Left cardiac atrium (tissue), 4 donors: ENCODE data around the gene COG7. TPM values are rescaled to one million over a fixed set of nuclear protein-coding genes. Genes with fewer than 3 reads are reported as not detected.
"Not testable (repeated sequence)": the region's sequence is repeated elsewhere in the genome, so short reads cannot be mapped to it uniquely, and the experiment has no call there.

Experiments
- ATAC-seq, 2 donors: fragments of 200-7000 bp; cut with Tn5 transposase; one replicate each; pipeline ENCODE4 v1.9.1; 2020; ENCODE audit warnings: mild to moderate bottlenecking in 2 of 2, moderate library complexity in 2 of 2
- DNase-seq: peaks from one replicate; pipeline ENCODE4 v3.0.0-alpha.2; 2020
- intact Hi-C, 2 donors: fragments of 100-400 bp; cut with DNase I; formaldehyde crosslinking; loops; one replicate each; pipeline versions ENCODE4 v1.14.1 to v1.15.1; 2022 to 2023
- total RNA-seq, 2 donors: library from RNA; stranded (reverse); fragmentation: NEBNext Ultra II Directional; extraction: Animal tissue kit (Norgen Biotek cat#: 25700); gene quantifications; one replicate each; pipeline ENCODE4 v1.2.1, GENCODE V29; 2021
- donor health status: DM: no; HTN: yes; CAD: no.
- donor health status: DM: no; HTN: yes; CAD: no; lungs with severe emphysema.
- donor health status: DM: yes; HTN: yes; CAD: no.
- donor health status: Dilated cardiomyopathy.

The COG7 gene
- total RNA-seq, 2 donors from 2014 or later = 11.3 TPM

GRCh38 chr16:23394141-23394831 is 58.7 kb downstream of the COG7 start:
- DNase-seq (no peak), ATAC-seq (no peak)
- intact Hi-C loops = no loop called here

- ATAC-seq = no peak
- intact Hi-C loops = no loop called here
- no peak for DNase-seq
Measured at GRCh38 chr16:23392223-23392600, 60.8 kb downstream of the COG7 start.

GRCh38 chr16:23391381-23392222 is 61.4 kb downstream of the COG7 start:
- intact Hi-C loops = no loop called here
- no peak for ATAC-seq
- DNase-seq = no peak

- ATAC-seq, intact Hi-C loops, DNase-seq: not testable (repeated sequence)
Measured at GRCh38 chr16:23389936-23390335, 63.1 kb downstream of the COG7 start.

GRCh38 chr16:23389201-23389600 is 63.8 kb downstream of the COG7 start:
- intact Hi-C loops = no loop called here
- ATAC-seq (no peak), DNase-seq (no peak)

- no peak for DNase-seq
- intact Hi-C loops = no loop called here
Measured at GRCh38 chr16:23388786-23389185, 64.2 kb downstream of the COG7 start.

GRCh38 chr16:23387666-23388065 is 65.3 kb downstream of the COG7 start:
- ATAC-seq (no peak), DNase-seq (no peak)
- intact Hi-C loops = no loop called here

More at GRCh38 chr16:23388786-23389185, 64.2 kb downstream of the COG7 start:
- ATAC-seq = no peak

- intact Hi-C loops = no loop called here
- no peak for DNase-seq
Measured at GRCh38 chr16:23385441-23385840, 67.5 kb downstream of the COG7 start.

GRCh38 chr16:23384878-23385277 is 68.1 kb downstream of the COG7 start:
- DNase-seq (no peak), ATAC-seq (no peak)
- intact Hi-C loops = no loop called here

More at GRCh38 chr16:23385441-23385840, 67.5 kb downstream of the COG7 start:
- ATAC-seq = no peak

GRCh38 chr16:23383881-23384280 is 69.1 kb downstream of the COG7 start:
- DNase-seq (no peak), ATAC-seq (no peak)
- intact Hi-C loops = no loop called here

GRCh38 chr16:23382279-23382678 is 70.7 kb downstream of the COG7 start:
- DNase-seq = no peak
- ATAC-seq = no peak
- intact Hi-C loops = no loop called here

- DNase-seq, intact Hi-C loops, ATAC-seq: not testable (repeated sequence)
Measured at GRCh38 chr16:23381702-23382101, 71.3 kb downstream of the COG7 start.

GRCh38 chr16:23380501-23380951 is 72.5 kb downstream of the COG7 start:
- intact Hi-C loops = no loop called here
- DNase-seq (no peak), ATAC-seq (no peak)

- intact Hi-C loops = no loop called here
- no peak for ATAC-seq
- DNase-seq = no peak
Measured at GRCh38 chr16:23379707-23380106, 73.3 kb downstream of the COG7 start.

GRCh38 chr16:23378921-23379320 is 74.1 kb downstream of the COG7 start:
- DNase-seq (no peak), ATAC-seq (no peak)
- intact Hi-C loops = no loop called here

- intact Hi-C loops = no loop called here
- ATAC-seq = no peak
- no peak for DNase-seq
Measured at GRCh38 chr16:23378256-23378655, 74.7 kb downstream of the COG7 start.

GRCh38 chr16:23377071-23377931 is 75.7 kb downstream of the COG7 start:
- ATAC-seq = no peak
- intact Hi-C loops = no loop called here
- no peak for DNase-seq

- intact Hi-C loops = no loop called here
- DNase-seq (no peak), ATAC-seq (no peak)
Measured at GRCh38 chr16:23375643-23376042, 77.3 kb downstream of the COG7 start.

- ATAC-seq = no peak
- intact Hi-C loops = no loop called here
Measured at GRCh38 chr16:23374721-23375510, 78.1 kb downstream of the COG7 start.

More at GRCh38 chr16:23374721-23375510, 78.1 kb downstream of the COG7 start:
- DNase-seq = no peak
